Calu3 (cell line): Measurements from ENCODE around the gene UPF2. TPM values are rescaled to one million over a fixed set of nuclear protein-coding genes. Genes with fewer than 3 reads are reported as not detected.

Source experiments
- BruUV-seq: library from RNA; stranded (reverse); fragments of 400-500 nt; replicated peaks from 2 replicates; lab custom pipeline; 2021; lab: Mats Ljungman, UMichigan
- CTCF ChIA-PET: fragments of 300-600 bp; sonication (Branson Sonifier 250); formaldehyde crosslinking; loops from one replicate; lab custom pipeline; 2022; ENCODE audit warnings: antibody characterized with exemption; lab: Charles Lee
- DNase-seq: peaks from one replicate; pipeline ENCODE4 v3.0.0; 2022
- H3K27ac Mint-ChIP-seq: one replicate; pipeline ENCODE4 v1.8.0; 2022; ENCODE audit warnings: mixed read lengths; ENCODE audit not compliant: unreplicated experiment
- H3K27me3 Mint-ChIP-seq: one replicate; pipeline ENCODE4 v1.8.0; 2022; ENCODE audit warnings: mixed read lengths; ENCODE audit not compliant: unreplicated experiment
- H3K36me3 Mint-ChIP-seq: one replicate; pipeline ENCODE4 v1.8.0; 2022; ENCODE audit warnings: mild to moderate bottlenecking, moderate library complexity, mixed read lengths; ENCODE audit not compliant: insufficient read depth, unreplicated experiment
- H3K4me1 Mint-ChIP-seq: one replicate; pipeline ENCODE4 v1.8.0; 2022; ENCODE audit warnings: mild to moderate bottlenecking, low read depth, mixed read lengths; ENCODE audit not compliant: unreplicated experiment
- H3K4me3 Mint-ChIP-seq: one replicate; pipeline ENCODE4 v1.8.0; 2022; ENCODE audit warnings: mild to moderate bottlenecking, low read depth, moderate library complexity, mixed read lengths; ENCODE audit not compliant: unreplicated experiment
- H3K9me3 Mint-ChIP-seq: one replicate; pipeline ENCODE4 v1.8.0; 2022; ENCODE audit warnings: low read depth, mixed read lengths; ENCODE audit not compliant: unreplicated experiment
- CTCF ChIP-seq: fragments of 200-600 bp; IDR thresholded peaks from one replicate; pipeline ENCODE4 v1.8.0; 2022; ENCODE audit warnings: antibody characterized with exemption; ENCODE audit not compliant: unreplicated experiment
- intact Hi-C: fragments of 100-400 bp; cut with micrococcal nuclease; formaldehyde crosslinking; loops from one replicate; pipeline ENCODE4 v1.10.0; 2022; ENCODE audit not compliant: unreplicated experiment
- total RNA-seq: library from RNA; stranded (reverse); gene quantifications from 2 replicates; pipeline ENCODE4 v1.2.3, GENCODE V29; 2022

Gene UPF2
- total RNA-seq, 1 experiment from 2014 or later, result 33.7 TPM

GRCh38 chr10:12068449-12069269, 26.1 kb upstream of the UPF2 start, which contains the start of gene DHTKD1:
Gene DHTKD1 (plus strand): TSS chr10:12068954. CDS start chr10:12069034, 80 bp downstream.
- H3K36me3 Mint-ChIP-seq, result peaks cover 16% of the 10 kb centered on the region
- H3K4me1 Mint-ChIP-seq, result peaks cover 17% of the 10 kb centered on the region
- intact Hi-C loops, result no loop called here
- H3K27me3 Mint-ChIP-seq, result no peaks in the 10 kb centered on the region
- TF ChIP-seq CTCF, result no peak
- CTCF ChIA-PET, result interaction anchor here (0.6 to 1.0 kb wide), 3 partner anchors 12 to 27 kb away, joined by 3 to 5 read pairs (median 3); no protein-coding TSS in a partner anchor
- BruUV-seq, result no TSS peak
- no peaks in the 10 kb centered on the region for H3K9me3 Mint-ChIP-seq
- H3K4me3 Mint-ChIP-seq, result peak within 1 kb of the TSS; percentile 52
- peak; percentile 99 for DNase-seq
- peak within 1 kb of the TSS; percentile 72 for H3K27ac Mint-ChIP-seq

- H3K27me3 Mint-ChIP-seq, result no peaks in the 10 kb centered on the region
- peaks cover 17% of the 10 kb centered on the region for H3K4me1 Mint-ChIP-seq
- H3K27ac Mint-ChIP-seq, result no peak overlapping the region
- DNase-seq, result no peak
- H3K9me3 Mint-ChIP-seq, result no peaks in the 10 kb centered on the region
- CTCF ChIA-PET, result interaction anchor here (0.6 kb wide), 1 partner anchor 263 kb away, joined by 3 read pairs; no protein-coding TSS in a partner anchor
- peaks cover 16% of the 10 kb centered on the region for H3K36me3 Mint-ChIP-seq
- BruUV-seq, result no TSS peak
- no peak overlapping the region for H3K4me3 Mint-ChIP-seq
- no peak for TF ChIP-seq CTCF
- intact Hi-C loops, result no loop called here
Observed at GRCh38 chr10:12067336-12067735, 24.7 kb upstream of the UPF2 start.

- H3K9me3 Mint-ChIP-seq, result no peaks in the 10 kb centered on the region
- no peak overlapping the region for H3K4me3 Mint-ChIP-seq
- intact Hi-C loops, result no loop called here
- no peak for DNase-seq
- H3K27me3 Mint-ChIP-seq, result no peaks in the 10 kb centered on the region
- H3K27ac Mint-ChIP-seq, result no peak overlapping the region
- BruUV-seq, result no TSS peak
- CTCF ChIA-PET, result no interaction called here
- H3K36me3 Mint-ChIP-seq, result peaks cover 2% of the 10 kb centered on the region
- peaks cover 9% of the 10 kb centered on the region for H3K4me1 Mint-ChIP-seq
- TF ChIP-seq CTCF, result no peak
Observed at GRCh38 chr10:12063483-12063818, 20.8 kb upstream of the UPF2 start.

- no TSS peak for BruUV-seq
- Mint-ChIP-seq H3K27me3 (no peaks in the 10 kb centered on the region), H3K4me3 (no peak overlapping the region), H3K27ac (no peak overlapping the region), H3K9me3 (no peaks in the 10 kb centered on the region), H3K4me1 (peaks cover 8% of the 10 kb centered on the region), H3K36me3 (no peaks in the 10 kb centered on the region)
- intact Hi-C loops, result no loop called here
- no peak for TF ChIP-seq CTCF
- no peak for DNase-seq
- CTCF ChIA-PET, result no interaction called here
Observed at GRCh38 chr10:12062754-12063482, 20.3 kb upstream of the UPF2 start.
